AG04450 (cell line): ENCODE measurements around the gene LMLN. TPM values are rescaled to one million over a fixed set of nuclear protein-coding genes. Genes with fewer than 3 reads are reported as not detected.

Source experiments
- CTCF ChIA-PET: fragments of 300-600, 350-600 bp; formaldehyde crosslinking; extraction: SDS; loops from one replicate; lab custom pipeline; 2022; ENCODE audit warnings: antibody characterized with exemption, inconsistent platforms; lab: Charles Lee
- POLR2A ChIA-PET: fragments of 350-600 bp; formaldehyde crosslinking; extraction: SDS; loops from one replicate; lab custom pipeline; 2021; ENCODE audit warnings: antibody characterized with exemption, inconsistent platforms; lab: Yijun Ruan, JAX
- DNase-seq: peaks from one replicate; pipeline ENCODE4 v3.0.0-alpha.2; 2011; ENCODE audit warnings: low read depth, low spot score
- H3K27ac ChIP-seq: one replicate; pipeline ENCODE4 v1.5.1; 2012; ENCODE audit warnings: low read depth, low read length, control low read depth
- H3K27me3 ChIP-seq: one replicate; pipeline ENCODE4 v1.6.0; 2012; ENCODE audit warnings: low read length; ENCODE audit not compliant: control insufficient read depth, insufficient read depth
- H3K4me3 ChIP-seq: 2 replicates; pipeline ENCODE4 v1.5.1; 2011; ENCODE audit warnings: mild to moderate bottlenecking, low read depth, low read length, control low read depth
- H3K9me3 ChIP-seq: 2 replicates; pipeline ENCODE4 v1.5.1; 2012; ENCODE audit warnings: low read length; ENCODE audit not compliant: control insufficient read depth, insufficient read depth
- polyA plus RNA-seq: library from polyadenylated mRNA; depleted of rRNA; stranded (reverse); fragments of >200 nt; gene quantifications from 2 replicates; pipeline ENCODE4 v1.2.3, GENCODE V29; 2011
- TF ChIP-seq, protein P1 (sequence below): IDR thresholded peaks from 2 replicates; pipeline ENCODE4 v1.5.1; 2011; ENCODE audit warnings: low read depth, low read length, control low read depth, inconsistent platforms

Gene LMLN
- polyA plus RNA-seq, 1 experiment, result 6.4 TPM

DNA sequence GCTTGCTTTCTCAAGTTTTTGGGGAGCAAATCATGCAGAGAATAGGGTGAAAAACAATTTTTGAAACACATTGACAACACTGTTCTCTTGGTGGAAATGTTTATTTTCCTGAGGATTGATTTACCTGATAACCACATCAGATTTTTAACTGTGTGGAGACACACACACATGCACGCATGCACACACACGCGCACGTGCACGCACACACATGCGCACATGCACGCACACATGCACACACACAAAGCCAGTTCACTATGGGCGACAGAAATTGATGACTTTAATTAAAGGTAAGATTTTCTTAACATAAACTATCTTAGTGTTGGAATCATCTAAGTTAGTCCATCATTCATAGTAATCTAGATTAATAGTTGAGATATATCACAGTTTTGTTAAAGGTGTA, 15.3 kb downstream of the LMLN start:
- TF ChIP-seq, protein P1, sequence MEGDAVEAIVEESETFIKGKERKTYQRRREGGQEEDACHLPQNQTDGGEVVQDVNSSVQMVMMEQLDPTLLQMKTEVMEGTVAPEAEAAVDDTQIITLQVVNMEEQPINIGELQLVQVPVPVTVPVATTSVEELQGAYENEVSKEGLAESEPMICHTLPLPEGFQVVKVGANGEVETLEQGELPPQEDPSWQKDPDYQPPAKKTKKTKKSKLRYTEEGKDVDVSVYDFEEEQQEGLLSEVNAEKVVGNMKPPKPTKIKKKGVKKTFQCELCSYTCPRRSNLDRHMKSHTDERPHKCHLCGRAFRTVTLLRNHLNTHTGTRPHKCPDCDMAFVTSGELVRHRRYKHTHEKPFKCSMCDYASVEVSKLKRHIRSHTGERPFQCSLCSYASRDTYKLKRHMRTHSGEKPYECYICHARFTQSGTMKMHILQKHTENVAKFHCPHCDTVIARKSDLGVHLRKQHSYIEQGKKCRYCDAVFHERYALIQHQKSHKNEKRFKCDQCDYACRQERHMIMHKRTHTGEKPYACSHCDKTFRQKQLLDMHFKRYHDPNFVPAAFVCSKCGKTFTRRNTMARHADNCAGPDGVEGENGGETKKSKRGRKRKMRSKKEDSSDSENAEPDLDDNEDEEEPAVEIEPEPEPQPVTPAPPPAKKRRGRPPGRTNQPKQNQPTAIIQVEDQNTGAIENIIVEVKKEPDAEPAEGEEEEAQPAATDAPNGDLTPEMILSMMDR, result no peak
- Histone ChIP-seq H3K9me3 (no peaks in the 10 kb centered on the region), H3K4me3 (no peak overlapping the region), H3K27ac (no peak overlapping the region), H3K27me3 (no peaks in the 10 kb centered on the region)
- ChIA-PET CTCF (no interaction called here), POLR2A (no interaction called here)
- no peak for DNase-seq

DNA sequence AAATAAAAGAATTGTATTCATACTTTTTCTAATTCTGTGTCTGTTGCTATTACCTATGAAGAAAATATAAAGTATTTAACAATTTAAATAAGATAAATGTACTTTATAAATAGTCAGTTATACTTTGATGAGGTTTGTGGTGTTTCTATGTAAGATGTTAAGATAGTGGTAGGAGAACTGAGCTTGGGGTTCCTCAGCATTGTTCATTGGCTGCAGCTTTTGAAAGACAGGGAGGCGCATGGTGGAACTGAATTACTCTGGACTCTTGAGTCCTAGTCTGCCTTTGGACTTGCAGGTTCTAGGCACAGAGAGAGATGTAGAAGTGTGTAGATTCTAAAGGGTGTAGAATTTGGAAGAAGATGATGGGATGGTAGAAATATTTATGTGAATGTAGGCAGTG, 23.1 kb downstream of the LMLN start:
- no peak overlapping the region for H3K27ac ChIP-seq
- DNase-seq, result no peak
- CTCF ChIA-PET, result no interaction called here
- H3K27me3 ChIP-seq, result no peaks in the 10 kb centered on the region
- TF ChIP-seq, protein P1, result no peak
- POLR2A ChIA-PET, result no interaction called here
- no peaks in the 10 kb centered on the region for H3K9me3 ChIP-seq
- no peak overlapping the region for H3K4me3 ChIP-seq

DNA sequence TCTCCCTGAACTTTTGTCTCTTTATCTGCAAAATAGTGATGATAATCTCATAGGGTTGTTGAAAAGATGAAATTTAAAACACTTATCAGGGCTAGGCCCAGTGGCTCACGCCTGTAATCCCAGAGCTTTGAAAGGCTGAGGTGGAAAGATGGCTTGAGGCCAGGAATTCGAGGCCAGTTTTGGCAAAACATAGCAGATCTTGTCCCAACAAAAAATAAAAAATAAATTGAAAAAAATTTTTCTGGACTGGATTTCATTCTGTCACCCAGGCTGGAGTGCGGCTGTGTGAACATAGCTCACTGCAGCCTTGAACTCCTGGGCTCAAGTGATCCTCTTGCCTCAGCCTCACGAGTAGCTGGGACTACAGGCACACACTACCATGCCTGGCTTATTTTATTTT, 29.6 kb downstream of the LMLN start:
- no peak overlapping the region for H3K4me3 ChIP-seq
- no peaks in the 10 kb centered on the region for H3K9me3 ChIP-seq
- POLR2A ChIA-PET, result no interaction called here
- no peak overlapping the region for H3K27ac ChIP-seq
- CTCF ChIA-PET, result no interaction called here
- TF ChIP-seq, protein P1, result no peak
- DNase-seq, result no peak
- H3K27me3 ChIP-seq, result no peaks in the 10 kb centered on the region

DNA sequence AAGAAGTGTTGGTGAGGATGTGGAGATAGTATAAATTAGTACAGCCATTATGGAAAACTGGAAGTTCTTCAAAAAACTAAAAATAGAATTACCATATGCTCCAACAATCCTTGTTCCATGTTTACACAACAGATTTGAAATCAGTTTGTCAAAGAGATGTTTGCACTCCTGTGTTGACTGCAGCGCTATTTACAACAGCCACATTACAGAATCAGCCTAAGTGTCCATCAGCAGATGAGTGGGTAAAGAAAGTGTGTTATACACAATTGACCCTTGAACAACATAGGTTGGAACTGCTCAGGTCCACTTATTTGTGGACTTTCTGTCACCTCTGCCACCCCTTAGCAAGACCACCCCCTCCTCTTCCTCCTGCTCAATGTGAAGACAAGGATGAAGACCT, 34.7 kb downstream of the LMLN start:
- Histone ChIP-seq H3K9me3 (no peaks in the 10 kb centered on the region), H3K4me3 (no peak overlapping the region), H3K27ac (no peak overlapping the region), H3K27me3 (no peaks in the 10 kb centered on the region)
- DNase-seq, result no peak
- TF ChIP-seq, protein P1, result no peak
- ChIA-PET POLR2A (no interaction called here), CTCF (no interaction called here)

DNA sequence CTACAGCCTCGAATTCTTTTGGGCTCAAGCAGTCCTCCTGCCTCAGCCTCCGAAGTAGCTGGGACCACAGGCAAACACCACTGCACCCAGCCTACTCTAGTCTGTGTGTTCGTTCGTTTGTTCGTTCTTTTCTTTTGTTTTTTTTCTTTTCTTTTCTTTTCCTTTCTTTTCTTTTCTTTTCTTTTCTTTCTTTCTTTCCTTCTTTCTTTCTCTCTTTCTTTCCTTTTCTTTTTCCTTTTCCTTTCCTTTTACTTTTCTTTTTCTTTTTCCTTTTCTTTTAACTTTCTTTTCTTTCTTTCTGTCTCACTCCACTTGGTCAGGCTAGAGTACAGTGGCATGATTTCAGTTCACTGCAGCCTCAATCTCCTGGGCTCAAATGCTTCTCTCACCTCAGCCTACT, 36.8 kb downstream of the LMLN start:
- TF ChIP-seq, protein P1, result no peak

More for the DNA sequence above, 36.8 kb downstream of the LMLN start:
- Histone ChIP-seq H3K4me3 (no peak overlapping the region), H3K27ac (no peak overlapping the region), H3K9me3 (no peaks in the 10 kb centered on the region), H3K27me3 (no peaks in the 10 kb centered on the region)
- no peak for DNase-seq
- ChIA-PET CTCF (no interaction called here), POLR2A (no interaction called here)
